Aorta (tissue), 5 donors: Measurements from ENCODE around the gene CTXND2. TPM values are rescaled to one million over a fixed set of nuclear protein-coding genes. Genes with fewer than 3 reads are reported as not detected.

Experiments used
- ATAC-seq: fragments of 200-7000 bp; cut with Tn5 transposase; one replicate; pipeline ENCODE4 v1.9.1; 2022; ENCODE audit warnings: moderate library complexity; ENCODE audit not compliant: low FRiP score
- DNase-seq, 2 donors: peaks; one replicate each; pipeline ENCODE4 v3.0.0-alpha.2; 2020
- H3K27ac ChIP-seq, 2 donors: one replicate each; pipeline ENCODE4 v1.5.1; 2013; ENCODE audit warnings: low read length in 2 of 2, mild to moderate bottlenecking in 2 of 2, moderate library complexity in 2 of 2, control low read depth in 1 of 2, inconsistent platforms in 1 of 2, low read depth in 1 of 2
- H3K27me3 ChIP-seq, 2 donors: one replicate each; pipeline ENCODE4 v1.6.1; 2013; ENCODE audit warnings: control low read depth in 1 of 2, low read length in 1 of 2, mild to moderate bottlenecking in 1 of 2, moderate library complexity in 1 of 2; ENCODE audit not compliant: insufficient read depth in 2 of 2, control insufficient read depth in 1 of 2
- H3K36me3 ChIP-seq, 2 donors: one replicate each; pipeline ENCODE4 v1.6.1; 2013; ENCODE audit warnings: control low read depth in 1 of 2, low read length in 1 of 2, mild to moderate bottlenecking in 1 of 2; ENCODE audit not compliant: insufficient read depth in 2 of 2, control insufficient read depth in 1 of 2
- H3K4me1 ChIP-seq, 2 donors: one replicate each; pipeline ENCODE4 v1.6.1; 2013; ENCODE audit warnings: low read length in 2 of 2, control low read depth in 1 of 2, mild to moderate bottlenecking in 1 of 2, moderate library complexity in 1 of 2; ENCODE audit not compliant: insufficient read depth in 2 of 2, control insufficient read depth in 1 of 2
- H3K4me3 ChIP-seq, 2 donors: one replicate each; pipeline ENCODE4 v1.5.1; 2013; ENCODE audit warnings: low read length in 2 of 2, control low read depth in 1 of 2, mild to moderate bottlenecking in 1 of 2
- H3K9me3 ChIP-seq: one replicate; pipeline ENCODE4 v1.6.1; 2013; ENCODE audit warnings: mild to moderate bottlenecking, low read length; ENCODE audit not compliant: control insufficient read depth
- WGBS, 2 donors: extraction: QIAGEN DNeasy Blood & Tissue Kit; methylation state at CpG; one replicate each; pipeline ENCODE4 v1.1.7; 2013; 5-methylcytosine and 5-hydroxymethylcytosine counted together
- intact Hi-C, 2 donors: fragments of 100-400 bp; cut with DNase I; formaldehyde crosslinking; loops; one replicate each; pipeline versions ENCODE4 v1.14.2 to v1.15.0; 2022
- polyA plus RNA-seq, 2 donors: library from polyadenylated mRNA; stranded (reverse); fragments of 200-250 nt; gene quantifications; one replicate each; pipeline ENCODE4 v1.2.3, GENCODE V29; 2013
- total RNA-seq, 2 donors: library from RNA; stranded (reverse); fragmentation: NEBNext Ultra II Directional; extraction: Animal tissue kit (Norgen Biotek cat#: 25700); gene quantifications; one replicate each; pipeline ENCODE4 v1.2.1, GENCODE V29; 2021
- donor health status: healthy with polysubstance abuse.
- donor health status: Bipolar disorder and iron deficiency.
- donor health status: DM: no; HTN: no; CAD: no.
- donor health status: DM: no; HTN: no; CAD: no.
- donor health status: DM: yes; HTN: yes; CAD: no.

CTXND2 gene
- total and polyA plus RNA-seq, 4 donors: not detected

GRCh38 chr1:150902751-150903150 is 15.8 kb downstream of the CTXND2 start:
- no peaks in the 10 kb centered on the region for H3K9me3 ChIP-seq
- no peak for ATAC-seq
- WGBS, 2 donors: 23 to 37% methylated on average over 1 of the region's 1 CpG
- H3K36me3 ChIP-seq: no peaks in the 10 kb centered on the region
- intact Hi-C loops: no loop called here
- H3K4me3 ChIP-seq: no peak overlapping the region
- H3K27ac ChIP-seq: no peak overlapping the region
- no peaks in the 10 kb centered on the region for H3K27me3 ChIP-seq
- no peaks in the 10 kb centered on the region for H3K4me1 ChIP-seq
- DNase-seq: no peak

- H3K27ac ChIP-seq: no peak overlapping the region
- ATAC-seq (no peak), DNase-seq (no peak)
- no peaks in the 10 kb centered on the region for H3K36me3 ChIP-seq
- no peaks in the 10 kb centered on the region for H3K27me3 ChIP-seq
- intact Hi-C loops: no loop called here
- H3K4me3 ChIP-seq: no peak overlapping the region
- H3K9me3 ChIP-seq: no peaks in the 10 kb centered on the region
- 91 to 94% methylated on average over 6 of the region's 6 CpGs for WGBS, 2 donors
- no peaks in the 10 kb centered on the region for H3K4me1 ChIP-seq
Measured at GRCh38 chr1:150905301-150905700, 18.4 kb downstream of the CTXND2 start.

- ATAC-seq: no peak
Measured at GRCh38 chr1:150906329-150906728, 19.4 kb downstream of the CTXND2 start.

GRCh38 chr1:150906813-150907212 is 19.9 kb downstream of the CTXND2 start:
- DNase-seq (no peak), ATAC-seq (no peak)
- WGBS, 2 donors: 79 to 82% methylated on average over 2 of the region's 2 CpGs
- intact Hi-C loops: no loop called here
- no peaks in the 10 kb centered on the region for H3K9me3 ChIP-seq
- no peak overlapping the region for H3K4me3 ChIP-seq
- H3K27ac ChIP-seq: no peak overlapping the region
- no peaks in the 10 kb centered on the region for H3K27me3 ChIP-seq
- no peaks in the 10 kb centered on the region for H3K4me1 ChIP-seq
- no peaks in the 10 kb centered on the region for H3K36me3 ChIP-seq

More at GRCh38 chr1:150906329-150906728, 19.4 kb downstream of the CTXND2 start:
- intact Hi-C loops: no loop called here
- no peaks in the 10 kb centered on the region for H3K27me3 ChIP-seq
- no peak overlapping the region for H3K27ac ChIP-seq
- no peak overlapping the region for H3K4me3 ChIP-seq
- no peak for DNase-seq
- H3K36me3 ChIP-seq: no peaks in the 10 kb centered on the region
- H3K9me3 ChIP-seq: no peaks in the 10 kb centered on the region
- no peaks in the 10 kb centered on the region for H3K4me1 ChIP-seq
- WGBS, 2 donors: 94% methylated on average over 1 of the region's 1 CpG

GRCh38 chr1:150909585-150910180 is 22.7 kb downstream of the CTXND2 start:
- Histone ChIP-seq H3K4me3 (no peak overlapping the region), H3K36me3 (no peaks in the 10 kb centered on the region), H3K4me1 (no peaks in the 10 kb centered on the region), H3K27me3 (no peaks in the 10 kb centered on the region), H3K9me3 (no peaks in the 10 kb centered on the region), H3K27ac (no peak overlapping the region)
- ATAC-seq (no peak), DNase-seq (no peak)
- WGBS, 2 donors: 76 to 86% methylated on average over 4 of the region's 4 CpGs
- intact Hi-C loops: no loop called here

DNA sequence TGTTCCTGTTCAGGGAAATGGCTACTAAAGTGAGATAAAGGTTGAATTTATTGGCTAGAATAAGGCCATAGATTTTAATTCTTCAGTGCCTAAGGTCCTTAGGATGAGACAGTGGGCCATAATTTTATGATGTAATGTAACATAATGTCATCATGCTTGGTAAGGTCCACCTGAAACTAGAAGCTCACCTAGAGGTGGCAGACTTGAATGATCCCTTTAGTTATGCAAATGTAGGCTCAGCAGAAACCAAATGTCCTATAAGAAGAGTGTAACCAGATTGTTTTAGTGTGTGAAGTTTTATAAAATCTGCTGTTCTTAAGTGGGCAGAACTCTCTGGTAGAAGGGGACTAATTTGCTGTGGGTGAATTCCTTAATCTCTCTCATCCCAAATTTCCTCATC is 25.7 kb downstream of the CTXND2 start:
- Histone ChIP-seq H3K36me3 (no peaks in the 10 kb centered on the region), H3K27me3 (no peaks in the 10 kb centered on the region), H3K4me3 (no peak overlapping the region), H3K27ac (no peak overlapping the region), H3K4me1 (no peaks in the 10 kb centered on the region), H3K9me3 (no peaks in the 10 kb centered on the region)
- DNase-seq (no peak), ATAC-seq (no peak)
- intact Hi-C loops: no loop called here

DNA sequence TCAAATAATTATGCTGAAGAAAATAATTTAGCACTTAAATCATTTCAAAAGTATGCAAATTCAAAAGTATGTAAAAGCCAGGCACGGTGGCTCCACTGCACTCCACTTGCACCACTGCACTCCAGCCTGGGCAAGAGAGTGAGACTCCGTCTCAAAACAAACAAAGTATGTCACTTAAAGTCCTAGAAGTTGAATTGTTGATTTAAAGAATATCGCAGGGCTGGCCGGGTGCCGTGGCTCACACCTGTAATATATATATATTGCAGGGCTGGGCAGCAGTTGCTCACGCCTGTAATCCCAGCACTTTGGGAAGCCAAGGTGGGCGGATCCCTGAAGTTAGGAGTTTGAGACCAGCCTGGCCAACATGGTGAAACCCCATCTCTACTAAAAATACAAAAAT is 30.5 kb downstream of the CTXND2 start:
- ATAC-seq (no peak), DNase-seq (no peak)
- H3K27me3 ChIP-seq: no peaks in the 10 kb centered on the region
- no peak overlapping the region for H3K27ac ChIP-seq
- intact Hi-C loops: no loop called here
- 38 to 56% methylated on average over 7 of the region's 7 CpGs for WGBS, 2 donors
- no peak overlapping the region for H3K4me3 ChIP-seq
- H3K36me3 ChIP-seq: no peaks in the 10 kb centered on the region
- no peaks in the 10 kb centered on the region for H3K4me1 ChIP-seq
- H3K9me3 ChIP-seq: no peaks in the 10 kb centered on the region

GRCh38 chr1:150922519-150922975 is 35.6 kb downstream of the CTXND2 start:
- H3K4me1 ChIP-seq: no peaks in the 10 kb centered on the region
- WGBS, 2 donors: 51 to 55% methylated on average over 2 of the region's 2 CpGs
- H3K27me3 ChIP-seq: no peaks in the 10 kb centered on the region
- DNase-seq (peak in 1 of 2 donors; percentile 67), ATAC-seq (no peak)
- peaks cover 0 to under 1% of the 10 kb centered on the region in 2 donors for H3K36me3 ChIP-seq
- no peaks in the 10 kb centered on the region for H3K9me3 ChIP-seq
- no peak overlapping the region for H3K27ac ChIP-seq
- intact Hi-C loops: no loop called here
- H3K4me3 ChIP-seq: no peak overlapping the region

DNA sequence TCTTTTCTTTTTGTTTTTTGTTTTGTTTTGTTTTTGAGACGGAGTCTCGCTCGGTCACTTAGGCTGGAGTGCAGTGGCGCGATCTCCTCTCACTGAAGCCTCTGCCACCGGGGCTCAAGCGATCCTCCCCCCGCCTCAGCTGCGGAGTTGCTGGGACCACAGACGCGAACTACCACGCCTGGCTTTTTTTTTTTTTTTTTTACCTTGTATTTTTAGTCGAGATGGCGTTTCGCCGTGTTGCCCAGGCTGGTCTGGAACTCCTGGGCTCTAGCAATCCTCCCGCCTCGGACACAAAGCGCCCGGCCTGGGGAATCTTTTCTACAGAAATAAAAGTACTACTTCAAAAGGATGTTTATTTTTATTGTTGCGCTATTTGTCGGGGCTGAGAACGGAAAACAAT is 38.1 kb downstream of the CTXND2 start:
- ATAC-seq (no peak), DNase-seq (peak in 1 of 2 donors; percentile 54)
- peaks cover 0 to 2% of the 10 kb centered on the region in 2 donors for H3K36me3 ChIP-seq
- 53 to 80% methylated on average over 23 of the region's 23 CpGs for WGBS, 2 donors
- intact Hi-C loops: loop anchor here (5.0 kb wide), 2 partner anchors 48 to 52 kb away; partner anchors contain the start of gene ARNT (in 1 of the 2)
- H3K27me3 ChIP-seq: no peaks in the 10 kb centered on the region
- no peak overlapping the region for H3K4me3 ChIP-seq
- no peaks in the 10 kb centered on the region for H3K4me1 ChIP-seq
- no peaks in the 10 kb centered on the region for H3K9me3 ChIP-seq
- no peak overlapping the region for H3K27ac ChIP-seq
